Smooth muscle cell (in vitro differentiated cells): Measurements from ENCODE around the gene MIS18A. TPM values are rescaled to one million over a fixed set of nuclear protein-coding genes. Genes with fewer than 3 reads are reported as not detected.

ENCODE experiments used
- DNase-seq: peaks from one replicate; lab custom pipeline; 2025; ENCODE audit not compliant: unreplicated experiment; lab: John Stamatoyannopoulos, UW
- H2AFZ ChIP-seq: fragments of 200-600 bp; sonication (generic); 2 replicates; pipeline ENCODE4 v1.6.0; 2016; ENCODE audit warnings: antibody characterized with exemption, low read depth, mild to moderate bottlenecking
- H3F3A ChIP-seq: fragments of 200-600 bp; sonication (generic); 2 replicates; pipeline ENCODE4 v1.6.0; 2017; ENCODE audit warnings: antibody characterized with exemption, low read depth
- H3K27ac ChIP-seq: fragments of 200-600 bp; sonication (generic); 2 replicates; pipeline ENCODE4 v1.5.1; 2016; ENCODE audit warnings: low read depth, mild to moderate bottlenecking
- H3K27me3 ChIP-seq: fragments of 200-600 bp; sonication (generic); 2 replicates; pipeline ENCODE4 v1.6.1; 2016; ENCODE audit warnings: low read depth, mild to moderate bottlenecking
- H3K36me3 ChIP-seq: fragments of 200-600 bp; sonication (generic); 2 replicates; pipeline ENCODE4 v1.5.1; 2016; ENCODE audit warnings: low read depth
- H3K4me1 ChIP-seq: fragments of 200-600 bp; sonication (generic); 2 replicates; pipeline ENCODE4 v1.5.1; 2016; ENCODE audit warnings: low read depth
- H3K4me2 ChIP-seq: fragments of 200-600 bp; sonication (generic); 2 replicates; pipeline ENCODE4 v1.6.0; 2016; ENCODE audit warnings: mild to moderate bottlenecking
- H3K4me3 ChIP-seq: fragments of 200-600 bp; sonication (generic); 2 replicates; pipeline ENCODE4 v1.5.1; 2016; ENCODE audit warnings: mild to moderate bottlenecking
- H3K79me2 ChIP-seq: fragments of 200-600 bp; sonication (generic); 2 replicates; pipeline ENCODE4 v1.6.0; 2016; ENCODE audit warnings: low read depth, mild to moderate bottlenecking
- H3K9ac ChIP-seq: fragments of 200-600 bp; sonication (generic); 2 replicates; pipeline ENCODE4 v1.6.0; 2016; ENCODE audit warnings: low read depth
- H3K9me3 ChIP-seq: fragments of 200-600 bp; sonication (generic); replicated peaks from 2 replicates; pipeline ENCODE4 v1.5.1; 2016; ENCODE audit warnings: low read depth
- H4K20me1 ChIP-seq: fragments of 200-600 bp; sonication (generic); 2 replicates; pipeline ENCODE4 v1.6.0; 2016; ENCODE audit warnings: low read depth
- CTCF ChIP-seq: fragments of 200-600 bp; sonication (generic); IDR thresholded peaks from 2 replicates; pipeline ENCODE4 v1.5.1; 2017; ENCODE audit warnings: borderline replicate concordance, mild to moderate bottlenecking, antibody characterized with exemption; ENCODE audit not compliant: insufficient read depth, poor library complexity, severe bottlenecking
- WGBS: methylation state at CpG from one replicate; pipeline ENCODE4 v1.1.7; 2016; ENCODE audit warnings: low lambda C conversion rate; 5-methylcytosine and 5-hydroxymethylcytosine counted together
- polyA plus RNA-seq: library from polyadenylated mRNA; unstranded; fragments of >200 nt; fragmentation: Nextera tagmentation; extraction: Ambion mirVana; gene quantifications from 2 replicates; pipeline ENCODE4 v1.2.1, GENCODE V29; 2016
- total RNA-seq: library from RNA; depleted of rRNA; stranded (reverse); fragments of >200 nt; gene quantifications from 2 replicates; pipeline ENCODE4 v1.2.3, GENCODE V29; 2014

Gene MIS18A
- total and polyA plus RNA-seq, 2 experiments from 2014 or later: 9.4 to 20.0 TPM

GRCh38 chr21:32282992-32283391 lies 4.1 kb upstream of the MIS18A start:
- no peak for DNase-seq
- H4K20me1 ChIP-seq: no peaks in the 10 kb centered on the region
- TF ChIP-seq CTCF: no peak
- no peak overlapping the region for H3K4me2 ChIP-seq
- no peaks in the 10 kb centered on the region for H3K9me3 ChIP-seq
- H2AFZ ChIP-seq: no peak overlapping the region
- no peak overlapping the region for H3K27ac ChIP-seq
- no peaks in the 10 kb centered on the region for H3K36me3 ChIP-seq
- no peak overlapping the region for H3K4me3 ChIP-seq
- H3K4me1 ChIP-seq: peaks cover 8% of the 10 kb centered on the region
- WGBS: 83% methylated on average over 6 of the region's 6 CpGs
- H3F3A ChIP-seq: no peaks in the 10 kb centered on the region
- H3K79me2 ChIP-seq: peaks cover 4% of the 10 kb centered on the region
- no peak overlapping the region for H3K9ac ChIP-seq
- no peaks in the 10 kb centered on the region for H3K27me3 ChIP-seq

GRCh38 chr21:32281531-32281930 lies 2.7 kb upstream of the MIS18A start:
- Histone ChIP-seq H3K9ac (no peak overlapping the region), H3K4me1 (peaks cover 14% of the 10 kb centered on the region), H3K79me2 (peaks cover 12% of the 10 kb centered on the region), H4K20me1 (no peaks in the 10 kb centered on the region), H3K4me2 (no peak overlapping the region), H3K36me3 (no peaks in the 10 kb centered on the region), H2AFZ (no peak overlapping the region), H3K27me3 (no peaks in the 10 kb centered on the region), H3F3A (no peaks in the 10 kb centered on the region), H3K4me3 (no peak overlapping the region), H3K27ac (no peak overlapping the region), H3K9me3 (no peaks in the 10 kb centered on the region)
- WGBS: 88% methylated on average over 7 of the region's 7 CpGs
- DNase-seq: no peak
- no peak for TF ChIP-seq CTCF

- Histone ChIP-seq H3K9me3 (no peaks in the 10 kb centered on the region), H3K27me3 (no peaks in the 10 kb centered on the region), H3F3A (no peaks in the 10 kb centered on the region), H3K4me2 (peak overlapping the region; percentile 84), H3K9ac (peak overlapping the region; percentile 77), H3K4me3 (peak overlapping the region; percentile 79), H4K20me1 (no peaks in the 10 kb centered on the region), H3K27ac (peak overlapping the region; percentile 25), H3K36me3 (no peaks in the 10 kb centered on the region), H3K79me2 (peaks cover 16% of the 10 kb centered on the region), H3K4me1 (peaks cover 14% of the 10 kb centered on the region), H2AFZ (peak overlapping the region; percentile 43)
- 23% methylated on average over 10 of the region's 10 CpGs for WGBS
- no peak for DNase-seq
- TF ChIP-seq CTCF: no peak
Observed at GRCh38 chr21:32279377-32279680, 480 bp upstream of the MIS18A start.

GRCh38 chr21:32278103-32278502 lies 746 bp downstream of the MIS18A start:
- peaks cover 14% of the 10 kb centered on the region for H3K4me1 ChIP-seq
- DNase-seq: no peak
- no peaks in the 10 kb centered on the region for H3K9me3 ChIP-seq
- H3K36me3 ChIP-seq: no peaks in the 10 kb centered on the region
- H3K27ac ChIP-seq: no peak overlapping the region
- peak overlapping the region; percentile 88 for H2AFZ ChIP-seq
- peaks cover 16% of the 10 kb centered on the region for H3K79me2 ChIP-seq
- peak overlapping the region; percentile 76 for H3K9ac ChIP-seq
- H4K20me1 ChIP-seq: no peaks in the 10 kb centered on the region
- peak overlapping the region; percentile 79 for H3K4me3 ChIP-seq
- 6% methylated on average over 9 of the region's 9 CpGs for WGBS
- H3K4me2 ChIP-seq: peak overlapping the region; percentile 99
- no peaks in the 10 kb centered on the region for H3F3A ChIP-seq
- TF ChIP-seq CTCF: no peak
- no peaks in the 10 kb centered on the region for H3K27me3 ChIP-seq
